OCI-LY1 (cell line): ENCODE results near the gene RNU6-9.

Source experiments
- EZH2 ChIP-seq: fragments of 200-600 bp; sonication (generic), shearing (Covaris generic); IDR thresholded peaks from 2 replicates; pipeline ENCODE4 v1.8.0; 2017; ENCODE audit warnings: borderline replicate concordance, mixed run types, mild to moderate bottlenecking, antibody characterized with exemption, low read length, moderate library complexity, mixed read lengths
- TF ChIP-seq, protein P1 (sequence below): fragments of 200-600 bp; sonication (generic), shearing (Covaris generic); IDR thresholded peaks from 2 replicates; pipeline ENCODE4 v1.5.1; 2017; ENCODE audit warnings: mild to moderate bottlenecking, antibody characterized with exemption, low read length, moderate library complexity, mixed read lengths

DNA sequence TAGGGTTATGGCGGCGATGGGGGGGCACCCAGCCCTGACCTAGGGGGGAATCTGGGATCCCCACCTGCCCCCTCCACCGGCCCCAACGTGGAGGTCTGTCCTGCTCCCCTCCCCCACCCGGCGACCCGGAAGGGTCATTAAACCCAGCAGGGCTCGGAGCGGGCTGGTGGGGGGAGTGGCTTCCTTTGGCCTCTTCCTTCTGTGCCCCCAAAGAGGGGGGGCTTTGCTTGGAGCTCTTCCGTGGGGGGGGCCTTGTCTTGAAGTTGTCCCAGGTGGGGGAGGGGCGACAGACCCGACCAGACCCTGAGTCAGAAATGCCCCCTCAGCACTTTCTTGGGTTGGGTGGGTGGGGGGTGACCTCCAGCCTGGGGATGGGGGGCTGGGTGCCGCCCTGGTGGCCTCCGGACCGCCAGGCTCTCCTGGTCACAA, 34.1 kb downstream of the RNU6-9 start:
- no peak for TF ChIP-seq EZH2
- TF ChIP-seq, protein P1, sequence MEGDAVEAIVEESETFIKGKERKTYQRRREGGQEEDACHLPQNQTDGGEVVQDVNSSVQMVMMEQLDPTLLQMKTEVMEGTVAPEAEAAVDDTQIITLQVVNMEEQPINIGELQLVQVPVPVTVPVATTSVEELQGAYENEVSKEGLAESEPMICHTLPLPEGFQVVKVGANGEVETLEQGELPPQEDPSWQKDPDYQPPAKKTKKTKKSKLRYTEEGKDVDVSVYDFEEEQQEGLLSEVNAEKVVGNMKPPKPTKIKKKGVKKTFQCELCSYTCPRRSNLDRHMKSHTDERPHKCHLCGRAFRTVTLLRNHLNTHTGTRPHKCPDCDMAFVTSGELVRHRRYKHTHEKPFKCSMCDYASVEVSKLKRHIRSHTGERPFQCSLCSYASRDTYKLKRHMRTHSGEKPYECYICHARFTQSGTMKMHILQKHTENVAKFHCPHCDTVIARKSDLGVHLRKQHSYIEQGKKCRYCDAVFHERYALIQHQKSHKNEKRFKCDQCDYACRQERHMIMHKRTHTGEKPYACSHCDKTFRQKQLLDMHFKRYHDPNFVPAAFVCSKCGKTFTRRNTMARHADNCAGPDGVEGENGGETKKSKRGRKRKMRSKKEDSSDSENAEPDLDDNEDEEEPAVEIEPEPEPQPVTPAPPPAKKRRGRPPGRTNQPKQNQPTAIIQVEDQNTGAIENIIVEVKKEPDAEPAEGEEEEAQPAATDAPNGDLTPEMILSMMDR, result no peak
